HFFc6 (cell line): Measurements from ENCODE around the gene SFXN4. TPM values are rescaled to one million over a fixed set of nuclear protein-coding genes. Genes with fewer than 3 reads are reported as not detected.

ENCODE experiments used
- DNase-seq: peaks from one replicate; pipeline ENCODE4 v3.0.0-alpha.2; 2018
- H3K27ac Mint-ChIP-seq: 2 replicates; pipeline ENCODE4 v1.8.0; 2020; ENCODE audit warnings: mild to moderate bottlenecking, mixed read lengths
- H3K27me3 Mint-ChIP-seq: 2 replicates; pipeline ENCODE4 v1.8.0; 2021; ENCODE audit warnings: mild to moderate bottlenecking, moderate library complexity, mixed read lengths; ENCODE audit not compliant: insufficient read depth
- H3K36me3 Mint-ChIP-seq: 2 replicates; pipeline ENCODE4 v1.8.0; 2021; ENCODE audit warnings: low read depth, mixed read lengths
- H3K4me1 Mint-ChIP-seq: 2 replicates; pipeline ENCODE4 v1.8.0; 2020; ENCODE audit warnings: low read depth, mixed read lengths
- H3K4me3 Mint-ChIP-seq: 2 replicates; pipeline ENCODE4 v1.8.0; 2020; ENCODE audit warnings: mild to moderate bottlenecking, moderate library complexity, mixed read lengths
- H3K9me3 Mint-ChIP-seq: 2 replicates; pipeline ENCODE4 v1.8.0; 2020; ENCODE audit warnings: mild to moderate bottlenecking, mixed read lengths
- total RNA-seq, 6 experiments: library from RNA; stranded (reverse); fragmentation: NEBNext Ultra II Directional; extraction: Animal tissue kit (Norgen Biotek cat#: 25700); gene quantifications; 2 replicates in 1 of 6; 3 replicates in 5 of 6; pipeline ENCODE4 v1.2.3, GENCODE V29; 2021
- TF ChIP-seq, protein P1 (sequence below): fragments of 200-600 bp; sonication (generic); IDR thresholded peaks from 2 replicates; pipeline ENCODE4 v1.5.0; 2021; ENCODE audit warnings: antibody characterized with exemption, mild to moderate bottlenecking

SFXN4 gene
- total RNA-seq, 6 experiments from 2014 or later: 10.9 to 18.5 (median 14.2) TPM

DNA sequence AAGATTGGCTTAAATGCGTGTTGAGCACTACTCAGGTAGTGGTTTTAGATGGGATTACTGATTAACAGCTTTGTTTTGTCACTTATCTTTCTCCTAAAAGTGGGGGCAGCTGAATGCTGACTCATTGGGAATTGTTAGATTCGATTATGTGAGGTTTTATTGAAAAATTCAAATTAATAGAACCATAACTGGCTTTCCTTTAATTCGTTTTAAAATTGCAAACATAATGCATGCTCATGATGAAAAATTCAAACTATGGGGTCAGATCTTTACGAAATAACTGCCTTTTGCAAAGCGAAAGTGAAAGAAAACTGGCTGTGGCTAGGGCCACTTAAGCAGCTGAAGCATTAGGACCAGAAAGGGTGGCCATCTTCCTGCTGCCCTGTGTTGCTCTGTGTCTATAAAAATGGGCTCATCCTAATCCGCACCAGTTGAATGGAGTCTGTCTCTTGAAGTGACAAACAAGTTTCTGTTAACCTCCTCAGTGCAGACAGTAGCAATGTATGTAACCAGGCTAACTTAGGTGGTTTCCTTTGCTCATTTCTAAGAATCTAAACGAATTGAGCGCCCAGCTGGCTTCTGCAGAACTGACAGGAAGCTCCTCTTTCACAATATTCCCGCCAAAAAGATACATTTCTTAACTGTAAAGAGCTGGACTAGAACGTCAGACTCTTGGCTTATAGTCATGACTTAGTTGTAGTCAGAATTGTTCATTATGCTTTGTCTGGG, 33.8 kb downstream of the SFXN4 start:
- Mint-ChIP-seq H3K4me1 (peaks cover 31% of the 10 kb centered on the region), H3K27ac (peak overlapping the region; percentile 55; the same call in 1 of the 2 replicates), H3K27me3 (peaks cover 2% of the 10 kb centered on the region; the same call in 1 of the 2 replicates), H3K9me3 (no peaks in the 10 kb centered on the region), H3K36me3 (peaks cover 50% of the 10 kb centered on the region), H3K4me3 (peak overlapping the region; percentile 70)
- no peak for DNase-seq
- TF ChIP-seq, protein P1, sequence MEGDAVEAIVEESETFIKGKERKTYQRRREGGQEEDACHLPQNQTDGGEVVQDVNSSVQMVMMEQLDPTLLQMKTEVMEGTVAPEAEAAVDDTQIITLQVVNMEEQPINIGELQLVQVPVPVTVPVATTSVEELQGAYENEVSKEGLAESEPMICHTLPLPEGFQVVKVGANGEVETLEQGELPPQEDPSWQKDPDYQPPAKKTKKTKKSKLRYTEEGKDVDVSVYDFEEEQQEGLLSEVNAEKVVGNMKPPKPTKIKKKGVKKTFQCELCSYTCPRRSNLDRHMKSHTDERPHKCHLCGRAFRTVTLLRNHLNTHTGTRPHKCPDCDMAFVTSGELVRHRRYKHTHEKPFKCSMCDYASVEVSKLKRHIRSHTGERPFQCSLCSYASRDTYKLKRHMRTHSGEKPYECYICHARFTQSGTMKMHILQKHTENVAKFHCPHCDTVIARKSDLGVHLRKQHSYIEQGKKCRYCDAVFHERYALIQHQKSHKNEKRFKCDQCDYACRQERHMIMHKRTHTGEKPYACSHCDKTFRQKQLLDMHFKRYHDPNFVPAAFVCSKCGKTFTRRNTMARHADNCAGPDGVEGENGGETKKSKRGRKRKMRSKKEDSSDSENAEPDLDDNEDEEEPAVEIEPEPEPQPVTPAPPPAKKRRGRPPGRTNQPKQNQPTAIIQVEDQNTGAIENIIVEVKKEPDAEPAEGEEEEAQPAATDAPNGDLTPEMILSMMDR: no peak

DNA sequence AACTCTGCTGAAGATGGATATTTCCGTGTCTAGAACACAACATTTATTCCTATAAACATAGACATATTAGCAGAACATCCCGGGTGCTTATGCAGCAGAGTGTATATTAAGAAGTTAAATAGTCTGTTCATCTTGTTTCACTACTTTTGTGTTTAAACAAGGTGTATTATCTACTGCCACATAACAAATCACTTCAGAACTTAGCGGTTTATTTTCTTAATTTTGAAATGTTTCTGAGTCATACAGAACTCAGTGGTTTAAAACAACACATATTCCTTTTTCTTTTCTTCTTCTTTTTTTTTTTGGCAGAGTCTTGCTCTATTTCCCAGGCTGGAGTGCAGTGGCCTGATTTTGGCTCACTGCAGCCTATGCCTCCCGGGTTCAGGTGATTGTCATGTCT, 35.8 kb downstream of the SFXN4 start:
- DNase-seq: no peak

DNA sequence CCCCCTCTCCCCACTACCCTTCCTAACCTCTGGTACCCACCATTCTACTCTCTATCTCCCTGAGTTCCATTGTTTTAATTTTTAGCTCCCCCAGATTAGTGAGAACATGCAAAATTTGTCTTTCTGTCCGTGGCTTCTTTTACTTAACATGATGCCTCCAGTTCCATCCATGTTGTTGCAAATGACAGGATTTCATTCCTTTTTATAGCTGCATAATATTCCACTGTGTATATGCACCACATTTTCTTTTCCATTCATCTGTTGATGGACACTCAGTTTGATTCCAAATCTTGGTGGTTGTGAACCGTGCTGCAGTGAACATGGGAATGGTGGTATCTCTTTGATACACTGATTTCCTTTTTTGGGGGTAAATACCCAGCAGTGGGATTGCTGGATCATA, 39.6 kb downstream of the SFXN4 start:
- TF ChIP-seq, protein P1: no peak
- Mint-ChIP-seq H3K27me3 (no peaks in the 10 kb centered on the region; the same call in 1 of the 2 replicates), H3K36me3 (peaks cover 38% of the 10 kb centered on the region), H3K4me3 (no peak overlapping the region), H3K9me3 (no peaks in the 10 kb centered on the region), H3K4me1 (peaks cover 6% of the 10 kb centered on the region), H3K27ac (no peak overlapping the region)
- no peak for DNase-seq

More for the DNA sequence above, 35.8 kb downstream of the SFXN4 start:
- TF ChIP-seq, protein P1: no peak
- H3K27me3 Mint-ChIP-seq: peaks cover 2% of the 10 kb centered on the region; the same call in 1 of the 2 replicates
- H3K27ac Mint-ChIP-seq: no peak overlapping the region
- no peaks in the 10 kb centered on the region for H3K9me3 Mint-ChIP-seq
- H3K4me3 Mint-ChIP-seq: no peak overlapping the region; the same call in 1 of the 2 replicates
- peaks cover 22% of the 10 kb centered on the region for H3K4me1 Mint-ChIP-seq
- H3K36me3 Mint-ChIP-seq: peaks cover 58% of the 10 kb centered on the region

DNA sequence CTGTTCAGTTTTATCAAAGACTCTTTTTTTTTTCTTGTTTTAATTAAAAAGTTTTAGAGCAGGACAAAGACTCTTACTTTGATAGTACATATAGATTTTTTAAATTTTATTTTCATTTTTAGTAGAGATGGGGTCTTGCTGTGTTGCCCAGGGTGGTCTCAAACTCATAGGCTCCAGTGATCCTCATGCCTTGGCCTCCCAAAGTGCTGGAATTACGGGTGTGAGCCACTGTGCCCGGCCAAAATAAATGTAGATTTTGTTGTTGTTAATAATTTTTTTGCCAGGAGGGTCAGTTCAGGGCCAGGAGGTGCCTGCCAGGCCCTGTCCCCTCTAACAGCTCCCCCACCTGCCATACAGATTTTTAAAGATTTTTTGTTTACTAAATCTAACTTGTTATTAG, 44.6 kb downstream of the SFXN4 start:
- Mint-ChIP-seq H3K4me3 (no peak overlapping the region), H3K9me3 (no peaks in the 10 kb centered on the region), H3K27me3 (no peaks in the 10 kb centered on the region), H3K27ac (peak overlapping the region; percentile 75), H3K4me1 (peaks cover 16% of the 10 kb centered on the region), H3K36me3 (peaks cover 14% of the 10 kb centered on the region)
- DNase-seq: no peak
- TF ChIP-seq, protein P1: no peak

DNA sequence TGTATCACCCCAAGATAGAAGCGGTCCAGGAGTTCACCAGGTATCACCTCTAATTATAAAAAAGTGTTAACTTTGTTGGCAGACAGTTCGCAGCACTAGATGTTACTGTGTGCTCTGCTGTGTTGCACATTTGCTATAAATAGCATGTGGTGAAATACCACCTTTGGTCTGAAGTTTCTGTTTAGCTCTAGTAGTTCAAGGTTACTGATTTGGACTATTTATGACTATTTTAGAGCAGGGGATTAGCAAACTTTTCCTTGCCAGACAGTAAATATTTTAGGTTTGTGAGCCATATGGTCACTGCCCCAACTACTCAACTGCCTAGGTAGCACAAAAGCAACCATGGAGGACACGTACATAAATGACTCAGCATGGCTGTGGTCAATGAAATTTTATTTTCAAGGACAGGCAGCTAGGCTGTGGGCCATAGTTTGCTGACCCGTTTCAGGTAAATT, 45.1 kb downstream of the SFXN4 start:
- Mint-ChIP-seq H3K27ac (peak overlapping the region; percentile 75), H3K4me3 (no peak overlapping the region), H3K36me3 (peaks cover 13% of the 10 kb centered on the region), H3K27me3 (no peaks in the 10 kb centered on the region), H3K4me1 (peaks cover 19% of the 10 kb centered on the region), H3K9me3 (no peaks in the 10 kb centered on the region)
- DNase-seq: peak; percentile 69
- TF ChIP-seq, protein P1: no peak
